Left renal cortex interstitium (tissue), 4 donors: ENCODE results near the gene GSTA4. TPM values are rescaled to one million over a fixed set of nuclear protein-coding genes. Genes with fewer than 3 reads are reported as not detected.

ENCODE experiments used
- DNase-seq, 4 donors: peaks; one replicate each; pipeline ENCODE4 v3.0.0-alpha.2; 2013; ENCODE audit warnings: low read depth in 4 of 4, low spot score in 2 of 4, missing footprints in 1 of 4
- polyA plus RNA-seq, 4 donors: library from polyadenylated mRNA; unstranded; fragments of 120-200 nt; gene quantifications; one replicate each; pipeline ENCODE4 v1.2.1, GENCODE V29; 2013; ENCODE audit not compliant: insufficient read length in 4 of 4

GSTA4 gene
- 100 to 1,000 TPM in 3 of 4 donors, 10 to 100 TPM in 1; 99.8 to 123 (median 114) TPM for polyA plus RNA-seq

GRCh38 chr6:52995089-52995912 is at the start of gene GSTA4:
Gene GSTA4, minus strand, starts transcription at chr6:52995284. Its CDS starts 1,041 bp downstream, at chr6:52994243.
- DNase-seq, result peak; percentile 94 to 99 (median 96)

GRCh38 chr6:53044572-53044971 is 49.5 kb upstream of the GSTA4 start:
- DNase-seq, result no peak

- DNase-seq, result no peak
These were observed 49.0 kb upstream of the GSTA4 start for GRCh38 chr6:53044071-53044470.

GRCh38 chr6:53043581-53043980 is 48.5 kb upstream of the GSTA4 start:
- no peak for DNase-seq

GRCh38 chr6:53042112-53042511 is 47.0 kb upstream of the GSTA4 start:
- no peak for DNase-seq

GRCh38 chr6:53041356-53041755 is 46.3 kb upstream of the GSTA4 start:
- no peak for DNase-seq

GRCh38 chr6:53038596-53038995 is 43.5 kb upstream of the GSTA4 start:
- no peak for DNase-seq

- no peak for DNase-seq
These were observed 43.1 kb upstream of the GSTA4 start for GRCh38 chr6:53038141-53038540.

- DNase-seq, result no peak
These were observed 40.6 kb upstream of the GSTA4 start for GRCh38 chr6:53035549-53036213.

- DNase-seq, result no peak
These were observed 38.7 kb upstream of the GSTA4 start for GRCh38 chr6:53033764-53034163.

- DNase-seq, result no peak
These were observed 37.8 kb upstream of the GSTA4 start for GRCh38 chr6:53032849-53033248.

GRCh38 chr6:53031281-53031680 is 36.2 kb upstream of the GSTA4 start:
- no peak for DNase-seq

- no peak for DNase-seq
These were observed 34.7 kb upstream of the GSTA4 start for GRCh38 chr6:53029761-53030160.

- no peak for DNase-seq
These were observed 34.2 kb upstream of the GSTA4 start for GRCh38 chr6:53029257-53029656.

GRCh38 chr6:53028467-53028866 is 33.4 kb upstream of the GSTA4 start:
- no peak for DNase-seq

- no peak for DNase-seq
These were observed 32.1 kb upstream of the GSTA4 start for GRCh38 chr6:53027131-53027718.

- no peak for DNase-seq
These were observed 31.4 kb upstream of the GSTA4 start for GRCh38 chr6:53026526-53026925.

GRCh38 chr6:53023323-53023722 is 28.2 kb upstream of the GSTA4 start:
- no peak for DNase-seq

- DNase-seq, result no peak
These were observed 25.1 kb upstream of the GSTA4 start for GRCh38 chr6:53020005-53020744.

- DNase-seq, result no peak
These were observed 23.4 kb upstream of the GSTA4 start for GRCh38 chr6:53018446-53018845.

GRCh38 chr6:53015486-53015885 is 20.4 kb upstream of the GSTA4 start:
- no peak for DNase-seq
